GM18517 (cell line): Measurements from ENCODE around the gene SNRPD3.
"Not testable (repeated sequence)": the region's sequence is repeated elsewhere in the genome, so short reads cannot be mapped to it uniquely, and the experiment has no call there.

Experiments used
- ATAC-seq: cut with Tn5 transposase; IDR thresholded peaks from one replicate; pipeline ENCODE4 v1.9.1; 2021; ENCODE audit warnings: mild to moderate bottlenecking, moderate library complexity; ENCODE audit not compliant: unreplicated experiment

SNRPD3 gene

GRCh38 chr22:24590596-24591173 lies 34.9 kb downstream of the SNRPD3 start:
- ATAC-seq: no peak

DNA sequence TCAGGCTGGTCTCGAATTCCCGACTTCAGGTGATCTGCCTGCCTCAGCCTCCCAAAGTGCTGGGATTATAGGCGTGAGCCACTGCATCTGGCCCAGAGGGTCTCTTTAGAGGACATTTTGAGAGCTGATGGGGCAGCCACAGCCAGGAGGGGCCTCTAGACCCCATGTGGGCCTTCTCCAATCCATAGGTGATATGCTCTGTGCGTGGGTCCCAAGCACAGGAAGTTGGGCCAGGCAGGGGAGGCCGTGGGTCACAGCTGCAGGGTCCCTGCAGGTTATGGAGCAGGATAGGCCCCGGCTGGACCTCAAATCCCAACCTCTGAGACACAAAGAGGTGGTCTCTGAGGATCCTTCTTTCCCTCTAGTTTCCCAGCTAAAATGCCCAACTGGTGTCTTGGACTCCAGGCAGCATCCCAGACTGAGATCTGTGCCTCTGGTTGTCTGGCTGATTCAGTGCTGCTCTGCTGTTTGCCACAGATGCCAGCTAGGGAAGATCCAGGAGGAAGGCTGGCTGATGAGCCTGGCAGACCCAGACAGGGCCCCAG lies 35.6 kb downstream of the SNRPD3 start:
- no peak for ATAC-seq

DNA sequence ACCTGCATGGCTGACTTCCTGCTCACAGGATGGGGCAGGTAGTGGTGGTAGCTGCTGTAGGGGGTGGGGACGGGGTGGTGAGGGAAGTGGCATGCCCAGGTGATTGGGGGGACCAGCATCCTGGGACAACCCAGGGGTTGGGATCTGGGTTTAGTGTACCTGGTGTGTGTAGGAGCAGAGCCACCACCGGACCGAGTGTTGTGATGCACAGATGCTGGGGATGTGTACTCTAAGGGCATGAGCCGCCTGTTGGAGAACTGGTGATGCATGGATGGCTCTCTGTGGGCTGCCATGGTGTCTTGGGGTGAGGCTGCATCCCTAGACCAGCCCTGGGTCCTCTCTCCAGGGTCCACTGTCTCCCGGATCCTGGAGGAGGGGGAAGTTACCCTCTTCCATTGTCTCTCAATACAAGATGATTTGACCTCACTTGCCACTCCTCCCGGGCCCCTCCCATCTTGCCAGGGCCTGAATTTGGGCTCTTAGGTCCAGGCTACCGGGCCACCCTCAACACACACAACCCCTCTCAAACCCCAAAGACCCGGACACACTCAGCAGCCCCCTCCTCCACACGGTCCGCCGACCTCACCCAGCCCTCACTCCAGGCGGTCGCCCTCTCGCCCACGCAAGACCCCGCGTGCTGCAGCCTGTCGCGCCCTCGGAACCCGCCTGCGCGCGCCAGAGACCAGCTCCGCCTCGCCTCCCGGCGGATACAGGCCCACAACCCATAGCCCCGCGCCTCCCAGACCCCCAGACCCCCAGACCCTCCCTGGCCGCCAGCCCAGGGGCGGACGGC lies 36.5 kb downstream of the SNRPD3 start:
- no peak for ATAC-seq

- ATAC-seq: no peak
Measured at GRCh38 chr22:24592851-24593558, 37.2 kb downstream of the SNRPD3 start, which contains the start of gene LRRC75B. LRRC75B (minus strand) TSS chr22:24593073; CDS start chr22:24593039, 34 bp downstream.

DNA sequence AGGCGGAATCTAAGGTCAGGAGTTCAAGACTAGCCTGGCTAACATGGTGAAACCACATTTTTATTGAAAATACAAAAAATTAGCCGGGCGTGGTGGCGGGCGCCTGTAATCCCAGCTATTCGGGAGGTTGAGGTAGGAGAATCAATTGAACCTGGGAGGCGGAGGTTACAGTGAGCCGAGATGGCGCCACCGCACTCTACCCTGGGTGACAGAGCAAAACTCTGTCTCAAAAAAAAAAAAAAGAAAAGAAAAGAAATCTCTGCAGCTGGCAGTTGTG lies 37.7 kb downstream of the SNRPD3 start:
- ATAC-seq: not testable (repeated sequence)

DNA sequence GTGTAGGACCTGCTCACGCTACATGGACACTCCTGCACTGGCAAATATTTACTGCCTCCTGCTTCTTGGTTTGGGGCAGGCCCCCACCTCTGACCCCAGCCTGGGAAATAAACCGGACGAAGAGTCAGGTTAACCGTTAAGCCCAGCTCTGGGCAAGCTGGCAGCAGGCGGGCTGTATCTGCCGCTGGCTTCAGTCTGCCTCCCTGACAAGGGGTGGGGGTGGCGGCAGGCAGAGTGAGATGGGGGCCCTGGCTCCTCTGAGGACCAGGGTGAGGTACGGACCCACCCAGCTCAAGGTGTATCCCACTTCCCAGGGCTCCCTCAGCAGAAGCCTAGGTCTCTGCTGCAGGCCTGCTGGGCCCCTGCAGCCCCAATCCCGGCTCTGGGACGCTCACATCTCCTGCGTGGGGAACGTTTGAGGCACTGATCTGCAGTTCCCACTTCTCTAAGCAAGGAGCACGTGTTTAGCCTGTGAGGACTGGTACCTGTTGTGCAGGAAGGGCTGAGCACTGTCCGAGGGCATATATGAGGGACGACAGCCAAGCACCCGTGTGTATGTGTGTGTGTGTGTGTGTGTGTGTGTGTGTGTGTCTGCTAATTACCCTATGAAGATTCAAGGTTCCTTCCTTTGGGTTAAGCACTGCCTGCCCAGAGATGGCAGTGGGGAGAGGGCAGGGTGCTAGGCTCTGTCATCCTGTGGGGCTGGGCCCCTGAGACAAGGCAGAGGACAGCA lies 38.2 kb downstream of the SNRPD3 start:
- no peak for ATAC-seq

GRCh38 chr22:24594569-24595120 lies 38.8 kb downstream of the SNRPD3 start:
- ATAC-seq: no peak

GRCh38 chr22:24595228-24595627 lies 39.4 kb downstream of the SNRPD3 start:
- no peak for ATAC-seq

DNA sequence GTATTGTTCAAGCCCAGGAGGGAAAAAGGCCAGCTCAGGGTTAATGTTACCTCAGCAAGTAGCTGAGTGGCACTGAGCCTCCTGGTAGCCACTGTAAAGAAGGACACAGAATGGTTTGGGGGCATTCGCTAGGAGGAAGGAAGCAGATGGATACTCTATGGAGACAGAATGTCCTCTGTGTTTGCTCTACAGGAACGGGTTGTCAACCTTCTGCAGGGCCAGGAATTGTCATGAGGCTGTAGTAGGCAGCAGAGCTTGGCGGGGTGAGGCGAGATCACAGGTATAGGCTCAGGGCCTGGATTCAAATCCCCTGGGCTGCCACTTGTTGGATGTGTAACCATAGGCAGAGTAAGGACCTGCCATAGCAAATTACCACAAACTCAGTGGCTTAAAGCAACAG lies 40.1 kb downstream of the SNRPD3 start:
- no peak for ATAC-seq

DNA sequence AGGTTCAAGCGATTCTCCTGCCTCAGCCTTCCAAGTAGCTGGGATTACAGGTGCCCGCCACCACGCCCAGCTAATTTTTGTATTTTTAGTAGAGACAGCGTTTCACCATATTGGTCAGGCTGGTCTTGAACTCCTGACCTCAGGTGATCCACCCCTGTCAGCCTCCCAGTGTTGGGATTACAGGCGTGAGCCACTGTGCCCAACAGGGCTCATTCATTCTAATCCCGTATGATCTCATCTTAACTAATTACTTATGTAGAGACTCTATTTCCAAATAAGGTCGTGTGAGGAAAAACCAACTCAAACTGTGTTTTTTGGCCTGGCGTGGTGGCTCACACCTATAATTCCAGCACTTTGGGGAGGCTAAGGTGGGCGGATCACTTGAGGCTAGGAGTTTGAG lies 41.3 kb downstream of the SNRPD3 start:
- not testable (repeated sequence) for ATAC-seq

DNA sequence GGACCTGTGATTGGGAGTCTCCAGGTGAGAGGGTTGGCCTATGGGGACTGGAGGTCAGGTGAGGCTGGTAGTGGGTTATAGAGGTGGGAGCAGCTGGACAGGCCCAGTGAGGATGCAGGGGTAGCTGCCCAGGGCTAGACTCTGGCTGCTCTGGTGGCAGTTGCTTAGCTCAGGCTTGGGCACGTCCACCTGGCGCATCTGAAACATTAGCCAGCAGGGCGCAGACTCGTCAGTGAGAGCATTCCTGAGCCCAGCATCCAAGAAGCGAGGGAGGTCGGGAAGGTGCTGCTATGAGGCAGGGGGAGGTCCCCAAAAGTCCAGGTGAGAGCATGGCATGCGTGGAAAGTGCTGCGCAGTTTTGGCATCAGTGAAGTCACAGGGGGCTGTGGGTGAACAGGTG lies 43.7 kb downstream of the SNRPD3 start:
- ATAC-seq: no peak

DNA sequence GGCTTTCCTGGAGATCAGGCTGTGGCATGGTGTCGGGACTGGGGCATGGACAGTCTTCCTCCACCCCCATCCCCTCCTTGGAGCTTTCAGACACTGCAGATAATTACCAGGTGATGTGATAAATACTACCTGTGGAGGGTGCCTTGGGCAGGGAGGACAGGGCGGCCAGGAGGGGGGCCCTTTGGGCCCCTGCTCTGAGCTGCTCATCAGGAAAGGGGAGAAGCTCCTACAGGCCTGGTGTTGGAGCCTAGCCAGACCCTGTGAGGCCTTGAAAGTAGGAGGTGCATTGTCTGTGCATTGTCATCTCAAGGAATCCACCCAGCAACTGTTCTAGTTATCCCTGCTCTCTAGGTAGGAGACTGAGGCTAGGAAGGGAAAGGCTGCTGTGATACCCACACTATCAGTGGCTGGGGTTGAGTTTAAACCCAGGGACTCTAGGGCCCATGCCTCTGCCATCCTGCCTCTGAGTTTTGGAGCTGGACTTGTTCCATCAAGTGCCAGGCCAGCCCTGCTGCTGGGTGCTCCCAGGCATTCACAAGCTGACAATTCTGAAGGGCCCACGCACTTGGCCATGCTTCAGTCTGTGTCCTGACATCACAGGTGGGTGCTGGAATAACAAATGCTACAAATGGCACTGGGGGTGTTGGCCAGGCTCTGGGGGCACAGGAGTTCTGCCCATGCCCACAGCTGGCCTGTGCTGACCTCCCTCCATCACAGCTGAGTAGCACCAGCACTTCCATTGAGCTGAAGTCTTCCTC lies 44.3 kb downstream of the SNRPD3 start:
- ATAC-seq: not testable (repeated sequence)

GRCh38 chr22:24601217-24602104 lies 45.7 kb downstream of the SNRPD3 start:
- ATAC-seq: no peak

GRCh38 chr22:24602105-24602749 lies 46.4 kb downstream of the SNRPD3 start:
- not testable (repeated sequence) for ATAC-seq

- ATAC-seq: not testable (repeated sequence)
Measured at GRCh38 chr22:24602847-24603769, 47.3 kb downstream of the SNRPD3 start, which contains the start of gene GGT1. GGT1 (plus strand) TSS chr22:24603193; CDS start chr22:24611082, 7,889 bp downstream.

- ATAC-seq: not testable (repeated sequence)
Measured at GRCh38 chr22:24603770-24604629, 48.2 kb downstream of the SNRPD3 start.
